Measurements from ENCODE around the gene IL5RA. TPM values are rescaled to one million over a fixed set of nuclear protein-coding genes. Genes with fewer than 3 reads are reported as not detected.

The IL5RA gene
- polyA plus RNA-seq, 1 of the 3 experiments (the other 2 are of a cell fraction): not detected

- POLR2A ChIA-PET: no interaction called here
- CTCF ChIA-PET: no interaction called here
- TF ChIP-seq RXRA (IDR thresholded peaks at IDR 0.05; ENCODE audit: borderline replicate concordance, low read depth) (no peak), SIN3A (IDR thresholded peaks at IDR 0.05; ENCODE audit: borderline replicate concordance, low read depth, low read length) (no peak), TEAD4 (IDR thresholded peaks at IDR 0.05; ENCODE audit: borderline replicate concordance, insufficient read depth) (no peak)
Observed at GRCh38 chr3:3157484-3157883, 47.3 kb upstream of the IL5RA start.

GRCh38 chr3:3154879-3155610 lies 44.9 kb upstream of the IL5RA start:
- no peak overlapping the region for H2AFZ ChIP-seq (ENCODE audit: low read depth)
- H3K79me2 ChIP-seq (ENCODE audit: insufficient read depth): 0 out of 2 replicates have a peak, but pooled peaks cover 4% of the 10 kb centered on the region
- no peak overlapping the region for H3K4me3 ChIP-seq (ENCODE audit: low read depth in 2 of 2, low read length in 1 of 2)
- H3K4me2 ChIP-seq: no peak overlapping the region
- no peak overlapping the region for H3K27ac ChIP-seq (ENCODE audit: low read depth in 2 of 2, low read length in 1 of 2)
- ChIA-PET CTCF (no interaction called here), POLR2A (no interaction called here)
- TF ChIP-seq EP300 (IDR thresholded peaks at IDR 0.05; ENCODE audit: borderline replicate concordance in 1 of 2, low read depth in 1 of 2, low read length in 1 of 2) (no peak), FOXJ3 (CRISPR knock-in tag; IDR thresholded peaks at IDR 0.05) (no peak), RAD21 (IDR thresholded peaks at IDR 0.05; ENCODE audit: low read length) (no peak), NRF1 (IDR thresholded peaks at IDR 0.05; ENCODE audit: low read depth, low read length) (no peak)
- H3K36me3 ChIP-seq (replicated peaks in 1 of 2; ENCODE audit: control insufficient read depth in 1 of 2, insufficient read depth in 2 of 2, low read length in 1 of 2): peaks cover 64 to 91% of the 10 kb centered on the region in 2 experiments
- no peaks in the 10 kb centered on the region for H3K9me3 ChIP-seq
- H3K4me1 ChIP-seq (ENCODE audit: control insufficient read depth in 1 of 2, insufficient read depth in 2 of 2, low read depth in 1 of 2, low read length in 1 of 2): no peaks in the 10 kb centered on the region
- H3K9ac ChIP-seq: no peak overlapping the region
- no peaks in the 10 kb centered on the region for H3K9me2 ChIP-seq
- DNase-seq: no peak
- no peaks in the 10 kb centered on the region for H3K27me3 ChIP-seq (ENCODE audit: insufficient read depth)
- H3F3A ChIP-seq (replicated peaks; ENCODE audit: insufficient read depth): peaks cover 24% of the 10 kb centered on the region
- H4K20me1 ChIP-seq (ENCODE audit: insufficient read depth): no peaks in the 10 kb centered on the region
- WGBS (ENCODE audit: low lambda C conversion rate): 83% methylated on average over 5 of the region's 5 CpGs

More at GRCh38 chr3:3157484-3157883, 47.3 kb upstream of the IL5RA start:
- Histone ChIP-seq H3K4me2 (no peak overlapping the region), H3F3A (replicated peaks; ENCODE audit: insufficient read depth) (peaks cover 14% of the 10 kb centered on the region), H3K36me3 (replicated peaks in 1 of 2; ENCODE audit: control insufficient read depth in 1 of 2, insufficient read depth in 2 of 2, low read length in 1 of 2) (peaks cover 64 to 83% of the 10 kb centered on the region in 2 experiments), H3K4me1 (ENCODE audit: control insufficient read depth in 1 of 2, insufficient read depth in 2 of 2, low read depth in 1 of 2, low read length in 1 of 2) (no peaks in the 10 kb centered on the region), H3K4me3 (ENCODE audit: low read depth in 2 of 2, low read length in 1 of 2) (no peak overlapping the region), H3K27me3 (ENCODE audit: insufficient read depth) (no peaks in the 10 kb centered on the region), H2AFZ (ENCODE audit: low read depth) (no peak overlapping the region), H3K9ac (no peak overlapping the region), H3K79me2 (ENCODE audit: insufficient read depth) (0 out of 2 replicates have a peak, but pooled peaks cover 4% of the 10 kb centered on the region), H3K9me2 (no peaks in the 10 kb centered on the region), H3K9me3 (no peaks in the 10 kb centered on the region), H3K27ac (ENCODE audit: low read depth in 2 of 2, low read length in 1 of 2) (no peak overlapping the region), H4K20me1 (ENCODE audit: insufficient read depth) (no peaks in the 10 kb centered on the region)
- WGBS (ENCODE audit: low lambda C conversion rate): 93% methylated on average over 8 of the region's 8 CpGs
- DNase-seq: no peak

- H3K9me2 ChIP-seq: no peaks in the 10 kb centered on the region
- ChIA-PET CTCF (no interaction called here), POLR2A (no interaction called here)
- no peak overlapping the region for H3K27ac ChIP-seq (ENCODE audit: low read depth in 2 of 2, low read length in 1 of 2)
- no peak overlapping the region for H2AFZ ChIP-seq (ENCODE audit: low read depth)
- peaks cover 35% of the 10 kb centered on the region for H3F3A ChIP-seq (replicated peaks; ENCODE audit: insufficient read depth)
- no peak for DNase-seq
- no peak overlapping the region for H3K4me3 ChIP-seq (ENCODE audit: low read depth in 2 of 2, low read length in 1 of 2)
- no peaks in the 10 kb centered on the region for H3K27me3 ChIP-seq (ENCODE audit: insufficient read depth)
- H3K4me2 ChIP-seq: no peak overlapping the region
- no peaks in the 10 kb centered on the region for H4K20me1 ChIP-seq (ENCODE audit: insufficient read depth)
- H3K36me3 ChIP-seq (replicated peaks in 1 of 2; ENCODE audit: control insufficient read depth in 1 of 2, insufficient read depth in 2 of 2, low read length in 1 of 2): peaks cover 80 to 98% of the 10 kb centered on the region in 2 experiments
- TF ChIP-seq REST (IDR thresholded peaks at IDR 0.05; ENCODE audit: low read depth, low read length): no peak
- TF ChIP-seq EZH2phosphoT487 (IDR thresholded peaks at IDR 0.05; ENCODE audit: borderline replicate concordance, low read depth): no peak
- no peak for TF ChIP-seq PBX3 (IDR thresholded peaks at IDR 0.05)
- no peak for TF ChIP-seq RFX5 (IDR thresholded peaks at IDR 0.05; ENCODE audit: low read length)
- TF ChIP-seq TEAD4 (IDR thresholded peaks at IDR 0.05; ENCODE audit: borderline replicate concordance, insufficient read depth): no peak
- TF ChIP-seq RAD21 (IDR thresholded peaks at IDR 0.05; ENCODE audit: low read length): no peak
- TF ChIP-seq USF1 (IDR thresholded peaks at IDR 0.05; ENCODE audit: borderline replicate concordance, low read depth): no peak
- no peak for TF ChIP-seq RXRA (IDR thresholded peaks at IDR 0.05; ENCODE audit: borderline replicate concordance, low read depth)
- no peak for TF ChIP-seq FOSL2 (IDR thresholded peaks at IDR 0.05; ENCODE audit: borderline replicate concordance, low read depth)
- no peak for TF ChIP-seq GABPA (IDR thresholded peaks at IDR 0.05; ENCODE audit: low read depth)
- no peak for TF ChIP-seq MXI1 (IDR thresholded peaks at IDR 0.05; ENCODE audit: low read depth, low read length)
- TF ChIP-seq POLR2AphosphoS5 (IDR thresholded peaks at IDR 0.05; ENCODE audit: low read depth, low read length): no peak
- H3K79me2 ChIP-seq (ENCODE audit: insufficient read depth): no peaks in the 10 kb centered on the region
- WGBS (ENCODE audit: low lambda C conversion rate): 78% methylated on average over 1 of the region's 1 CpG
- H3K9ac ChIP-seq: no peak overlapping the region
- no peaks in the 10 kb centered on the region for H3K9me3 ChIP-seq
- H3K4me1 ChIP-seq (ENCODE audit: control insufficient read depth in 1 of 2, insufficient read depth in 2 of 2, low read depth in 1 of 2, low read length in 1 of 2): no peaks in the 10 kb centered on the region; a peak in 1 of 4 replicates
Observed at GRCh38 chr3:3151513-3151912, 41.3 kb upstream of the IL5RA start.
